ENCODE measurements around the gene EMID1.

The EMID1 gene

GRCh38 chr22:29211466-29211865 is 5.8 kb downstream of the EMID1 start:
- TF ChIP-seq CEBPB (IDR thresholded peaks at IDR 0.05) (no peak), TAF1 (IDR thresholded peaks at IDR 0.05; ENCODE audit: low read depth) (no peak), ZBTB7A (IDR thresholded peaks at IDR 0.05; ENCODE audit: low read depth) (no peak), TEAD4 (IDR thresholded peaks at IDR 0.05) (no peak), YY1 (IDR thresholded peaks at IDR 0.05; ENCODE audit: low read depth) (no peak), EP300 (IDR thresholded peaks at IDR 0.05; ENCODE audit: borderline replicate concordance) (no peak), CREB1 (IDR thresholded peaks at IDR 0.05; ENCODE audit: low read depth) (no peak), EGR1 (IDR thresholded peaks at IDR 0.05) (no peak), FOXM1 (IDR thresholded peaks at IDR 0.05; ENCODE audit: borderline replicate concordance, low read depth) (no peak), RAD21 (IDR thresholded peaks at IDR 0.05; ENCODE audit: low read depth) (no peak), MAX (IDR thresholded peaks at IDR 0.05) (no peak), TCF12 (IDR thresholded peaks at IDR 0.05; ENCODE audit: low read depth) (no peak), NFIC (IDR thresholded peaks at IDR 0.05) (no peak)
- TF ChIP-seq, protein P1, sequence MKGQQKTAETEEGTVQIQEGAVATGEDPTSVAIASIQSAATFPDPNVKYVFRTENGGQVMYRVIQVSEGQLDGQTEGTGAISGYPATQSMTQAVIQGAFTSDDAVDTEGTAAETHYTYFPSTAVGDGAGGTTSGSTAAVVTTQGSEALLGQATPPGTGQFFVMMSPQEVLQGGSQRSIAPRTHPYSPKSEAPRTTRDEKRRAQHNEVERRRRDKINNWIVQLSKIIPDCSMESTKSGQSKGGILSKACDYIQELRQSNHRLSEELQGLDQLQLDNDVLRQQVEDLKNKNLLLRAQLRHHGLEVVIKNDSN (IDR thresholded peaks at IDR 0.05), result no peak
- TF ChIP-seq, protein P2, sequence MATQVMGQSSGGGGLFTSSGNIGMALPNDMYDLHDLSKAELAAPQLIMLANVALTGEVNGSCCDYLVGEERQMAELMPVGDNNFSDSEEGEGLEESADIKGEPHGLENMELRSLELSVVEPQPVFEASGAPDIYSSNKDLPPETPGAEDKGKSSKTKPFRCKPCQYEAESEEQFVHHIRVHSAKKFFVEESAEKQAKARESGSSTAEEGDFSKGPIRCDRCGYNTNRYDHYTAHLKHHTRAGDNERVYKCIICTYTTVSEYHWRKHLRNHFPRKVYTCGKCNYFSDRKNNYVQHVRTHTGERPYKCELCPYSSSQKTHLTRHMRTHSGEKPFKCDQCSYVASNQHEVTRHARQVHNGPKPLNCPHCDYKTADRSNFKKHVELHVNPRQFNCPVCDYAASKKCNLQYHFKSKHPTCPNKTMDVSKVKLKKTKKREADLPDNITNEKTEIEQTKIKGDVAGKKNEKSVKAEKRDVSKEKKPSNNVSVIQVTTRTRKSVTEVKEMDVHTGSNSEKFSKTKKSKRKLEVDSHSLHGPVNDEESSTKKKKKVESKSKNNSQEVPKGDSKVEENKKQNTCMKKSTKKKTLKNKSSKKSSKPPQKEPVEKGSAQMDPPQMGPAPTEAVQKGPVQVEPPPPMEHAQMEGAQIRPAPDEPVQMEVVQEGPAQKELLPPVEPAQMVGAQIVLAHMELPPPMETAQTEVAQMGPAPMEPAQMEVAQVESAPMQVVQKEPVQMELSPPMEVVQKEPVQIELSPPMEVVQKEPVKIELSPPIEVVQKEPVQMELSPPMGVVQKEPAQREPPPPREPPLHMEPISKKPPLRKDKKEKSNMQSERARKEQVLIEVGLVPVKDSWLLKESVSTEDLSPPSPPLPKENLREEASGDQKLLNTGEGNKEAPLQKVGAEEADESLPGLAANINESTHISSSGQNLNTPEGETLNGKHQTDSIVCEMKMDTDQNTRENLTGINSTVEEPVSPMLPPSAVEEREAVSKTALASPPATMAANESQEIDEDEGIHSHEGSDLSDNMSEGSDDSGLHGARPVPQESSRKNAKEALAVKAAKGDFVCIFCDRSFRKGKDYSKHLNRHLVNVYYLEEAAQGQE (IDR thresholded peaks at IDR 0.05; ENCODE audit: low read depth), result no peak

DNA sequence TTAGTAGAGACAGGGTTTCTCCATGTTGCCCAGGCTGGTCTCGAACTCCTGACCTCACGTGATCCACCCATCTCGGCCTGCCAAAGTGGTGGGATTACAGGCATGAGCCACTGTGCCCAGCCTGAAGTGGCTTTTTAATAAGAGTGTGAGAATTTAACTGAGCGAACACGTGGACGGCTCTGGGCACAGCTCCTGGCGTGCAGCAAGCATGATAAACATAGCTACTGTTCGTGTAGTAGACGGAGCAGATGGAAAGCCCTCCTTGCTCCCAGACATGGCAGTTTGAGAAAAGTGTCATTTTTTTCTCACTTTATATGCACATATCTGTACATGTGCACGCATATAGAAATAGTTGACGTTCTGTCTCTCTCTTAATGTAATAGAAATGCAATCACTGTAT is 7.0 kb downstream of the EMID1 start:
- TF ChIP-seq RAD21 (IDR thresholded peaks at IDR 0.05; ENCODE audit: low read depth), result no peak
- TF ChIP-seq EP300 (IDR thresholded peaks at IDR 0.05; ENCODE audit: borderline replicate concordance), result no peak
- TF ChIP-seq CREB1 (IDR thresholded peaks at IDR 0.05; ENCODE audit: low read depth), result no peak
- TF ChIP-seq TAF1 (IDR thresholded peaks at IDR 0.05; ENCODE audit: low read depth), result no peak

DNA sequence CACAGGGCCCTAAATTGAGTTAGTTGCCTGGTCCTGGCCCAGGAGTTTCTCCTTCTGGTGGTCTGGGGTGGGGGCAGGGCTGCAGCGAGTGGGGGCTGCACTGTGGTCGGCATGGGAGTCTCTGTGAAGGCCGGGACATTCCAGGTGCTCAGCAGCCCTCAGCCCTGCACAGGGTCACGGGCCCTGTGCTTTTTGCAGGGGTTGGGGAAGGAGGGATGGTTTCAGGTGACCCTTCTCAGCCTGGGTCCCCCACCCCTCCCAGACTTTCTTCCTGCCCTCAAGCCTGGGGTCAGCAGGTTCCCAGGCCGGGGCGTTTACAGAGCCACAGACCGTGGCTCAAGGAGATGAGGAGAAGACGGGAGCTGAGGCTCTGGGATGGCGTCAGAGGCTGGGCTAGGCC is 7.8 kb downstream of the EMID1 start:
- TF ChIP-seq NFIC (IDR thresholded peaks at IDR 0.05), result no peak
- no peak for TF ChIP-seq FOXM1 (IDR thresholded peaks at IDR 0.05; ENCODE audit: borderline replicate concordance, low read depth)
- TF ChIP-seq, protein P1 (IDR thresholded peaks at IDR 0.05), result no peak
- TF ChIP-seq MAX (IDR thresholded peaks at IDR 0.05), result no peak
- TF ChIP-seq YY1 (IDR thresholded peaks at IDR 0.05; ENCODE audit: low read depth), result no peak
- no peak for TF ChIP-seq CREB1 (IDR thresholded peaks at IDR 0.05; ENCODE audit: low read depth)
- TF ChIP-seq TAF1 (IDR thresholded peaks at IDR 0.05; ENCODE audit: low read depth), result no peak

GRCh38 chr22:29214232-29214631 is 8.5 kb downstream of the EMID1 start:
- TF ChIP-seq EGR1 (IDR thresholded peaks at IDR 0.05) (no peak), NFIC (IDR thresholded peaks at IDR 0.05) (no peak), CEBPB (IDR thresholded peaks at IDR 0.05) (no peak), YY1 (IDR thresholded peaks at IDR 0.05; ENCODE audit: low read depth) (no peak), TEAD4 (IDR thresholded peaks at IDR 0.05) (no peak), TAF1 (IDR thresholded peaks at IDR 0.05; ENCODE audit: low read depth) (no peak), MAX (IDR thresholded peaks at IDR 0.05) (no peak), CREB1 (IDR thresholded peaks at IDR 0.05; ENCODE audit: low read depth) (no peak), TCF12 (IDR thresholded peaks at IDR 0.05; ENCODE audit: low read depth) (no peak), ZBTB7A (IDR thresholded peaks at IDR 0.05; ENCODE audit: low read depth) (no peak), FOXM1 (IDR thresholded peaks at IDR 0.05; ENCODE audit: borderline replicate concordance, low read depth) (no peak), EP300 (IDR thresholded peaks at IDR 0.05; ENCODE audit: borderline replicate concordance) (no peak), RAD21 (IDR thresholded peaks at IDR 0.05; ENCODE audit: low read depth) (no peak)
- TF ChIP-seq, protein P1 (IDR thresholded peaks at IDR 0.05), result no peak
- TF ChIP-seq, protein P2 (IDR thresholded peaks at IDR 0.05; ENCODE audit: low read depth), result no peak

- no peak for TF ChIP-seq TAF1 (IDR thresholded peaks at IDR 0.05; ENCODE audit: low read depth)
- TF ChIP-seq, protein P2 (IDR thresholded peaks at IDR 0.05; ENCODE audit: low read depth), result no peak
- TF ChIP-seq RAD21 (IDR thresholded peaks at IDR 0.05; ENCODE audit: low read depth), result no peak
- no peak for TF ChIP-seq ZBTB7A (IDR thresholded peaks at IDR 0.05; ENCODE audit: low read depth)
- no peak for TF ChIP-seq NFIC (IDR thresholded peaks at IDR 0.05)
- no peak for TF ChIP-seq EP300 (IDR thresholded peaks at IDR 0.05; ENCODE audit: borderline replicate concordance)
- TF ChIP-seq EGR1 (IDR thresholded peaks at IDR 0.05), result no peak
- TF ChIP-seq TCF12 (IDR thresholded peaks at IDR 0.05; ENCODE audit: low read depth), result no peak
- no peak for TF ChIP-seq CREB1 (IDR thresholded peaks at IDR 0.05; ENCODE audit: low read depth)
Measured at GRCh38 chr22:29215012-29215860, 9.5 kb downstream of the EMID1 start.

Data from Ishikawa (cell line).